Coronary artery (tissue), 2 donors: ENCODE measurements around the gene NEB.
"Not testable (repeated sequence)": the region's sequence is repeated elsewhere in the genome, so short reads cannot be mapped to it uniquely, and the experiment has no call there.

ENCODE experiments used
- DNase-seq: peaks from one replicate; pipeline ENCODE4 v3.0.0-alpha.2; 2017; ENCODE audit warnings: low spot score
- H3K27ac ChIP-seq, 2 donors: fragments of 200-600 bp; sonication (generic); one replicate each; pipeline ENCODE4 v1.5.1; 2016 to 2019
- H3K4me3 ChIP-seq: fragments of 200-600 bp; sonication (generic); 2 replicates; pipeline ENCODE4 v1.5.1; 2016; ENCODE audit warnings: mild to moderate bottlenecking, moderate library complexity
- TF ChIP-seq, protein P1 (sequence below): fragments of 200-600 bp; sonication (generic); IDR thresholded peaks from one replicate; pipeline ENCODE4 v1.5.1; 2019; ENCODE audit warnings: antibody characterized with exemption

NEB gene

DNA sequence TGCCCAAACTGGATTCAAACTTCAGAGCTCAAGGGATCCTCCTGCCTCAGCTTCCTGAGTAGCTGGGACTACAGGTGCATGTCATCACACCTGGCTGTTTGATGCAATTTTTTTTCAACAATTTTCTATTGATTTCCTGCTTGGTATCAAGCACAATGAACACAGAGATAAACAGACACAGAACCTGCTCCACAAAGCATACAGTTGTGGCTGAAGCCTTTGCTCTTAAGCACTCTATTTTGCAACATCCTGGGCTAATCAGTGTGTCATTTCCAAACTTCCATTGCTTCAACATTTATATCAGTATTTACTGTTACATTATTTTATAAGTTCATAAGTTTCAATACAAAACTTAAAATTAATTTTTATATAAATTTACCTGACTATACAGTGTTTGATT, 79.4 kb downstream of the NEB start:
- TF ChIP-seq, protein P1, sequence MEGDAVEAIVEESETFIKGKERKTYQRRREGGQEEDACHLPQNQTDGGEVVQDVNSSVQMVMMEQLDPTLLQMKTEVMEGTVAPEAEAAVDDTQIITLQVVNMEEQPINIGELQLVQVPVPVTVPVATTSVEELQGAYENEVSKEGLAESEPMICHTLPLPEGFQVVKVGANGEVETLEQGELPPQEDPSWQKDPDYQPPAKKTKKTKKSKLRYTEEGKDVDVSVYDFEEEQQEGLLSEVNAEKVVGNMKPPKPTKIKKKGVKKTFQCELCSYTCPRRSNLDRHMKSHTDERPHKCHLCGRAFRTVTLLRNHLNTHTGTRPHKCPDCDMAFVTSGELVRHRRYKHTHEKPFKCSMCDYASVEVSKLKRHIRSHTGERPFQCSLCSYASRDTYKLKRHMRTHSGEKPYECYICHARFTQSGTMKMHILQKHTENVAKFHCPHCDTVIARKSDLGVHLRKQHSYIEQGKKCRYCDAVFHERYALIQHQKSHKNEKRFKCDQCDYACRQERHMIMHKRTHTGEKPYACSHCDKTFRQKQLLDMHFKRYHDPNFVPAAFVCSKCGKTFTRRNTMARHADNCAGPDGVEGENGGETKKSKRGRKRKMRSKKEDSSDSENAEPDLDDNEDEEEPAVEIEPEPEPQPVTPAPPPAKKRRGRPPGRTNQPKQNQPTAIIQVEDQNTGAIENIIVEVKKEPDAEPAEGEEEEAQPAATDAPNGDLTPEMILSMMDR, result no peak

DNA sequence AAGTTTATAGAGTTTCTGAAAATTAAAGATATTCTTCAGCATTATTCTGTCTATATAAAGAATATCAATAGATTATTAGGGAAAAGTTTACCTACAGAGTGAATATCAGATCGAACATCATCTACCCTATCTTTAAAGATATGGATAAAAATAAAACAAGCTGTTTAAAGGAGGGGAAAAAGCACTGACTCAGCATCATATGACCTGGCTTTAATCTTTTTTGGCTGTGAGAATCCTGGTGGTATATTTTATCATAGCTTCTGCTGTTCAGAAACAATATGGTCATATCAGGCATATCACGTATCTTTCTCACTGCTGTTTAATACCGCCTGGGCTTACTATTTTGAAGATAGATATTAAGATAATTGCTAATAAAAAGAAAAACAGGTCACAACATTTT, 80.2 kb downstream of the NEB start:
- TF ChIP-seq, protein P1, result no peak
- DNase-seq, result no peak

More for the DNA sequence above, 79.4 kb downstream of the NEB start:
- H3K27ac ChIP-seq, result no peak overlapping the region
- no peak overlapping the region for H3K4me3 ChIP-seq
- no peak for DNase-seq

DNA sequence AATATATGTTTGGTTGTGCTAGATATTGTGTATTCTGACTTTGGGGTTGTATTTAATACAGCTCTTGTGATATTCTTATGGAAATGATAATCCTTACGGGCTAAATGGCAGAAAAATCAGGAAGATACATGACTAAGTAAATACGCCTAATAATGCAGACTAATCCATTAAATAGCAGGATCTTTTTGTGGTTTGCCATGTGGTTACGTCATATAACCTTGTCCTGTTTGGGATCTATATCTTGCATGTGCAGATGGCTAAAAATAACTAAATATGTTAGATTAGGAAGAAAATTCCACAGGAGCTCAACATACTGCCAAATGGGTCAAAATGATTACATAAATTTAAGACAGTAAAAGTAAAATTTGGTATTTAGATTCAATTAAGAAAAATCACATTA, 83.0 kb downstream of the NEB start:
- H3K27ac ChIP-seq, result no peak overlapping the region
- DNase-seq, result no peak
- TF ChIP-seq, protein P1, result no peak
- no peak overlapping the region for H3K4me3 ChIP-seq

More for the DNA sequence above, 80.2 kb downstream of the NEB start:
- Histone ChIP-seq H3K4me3 (no peak overlapping the region), H3K27ac (no peak overlapping the region)

DNA sequence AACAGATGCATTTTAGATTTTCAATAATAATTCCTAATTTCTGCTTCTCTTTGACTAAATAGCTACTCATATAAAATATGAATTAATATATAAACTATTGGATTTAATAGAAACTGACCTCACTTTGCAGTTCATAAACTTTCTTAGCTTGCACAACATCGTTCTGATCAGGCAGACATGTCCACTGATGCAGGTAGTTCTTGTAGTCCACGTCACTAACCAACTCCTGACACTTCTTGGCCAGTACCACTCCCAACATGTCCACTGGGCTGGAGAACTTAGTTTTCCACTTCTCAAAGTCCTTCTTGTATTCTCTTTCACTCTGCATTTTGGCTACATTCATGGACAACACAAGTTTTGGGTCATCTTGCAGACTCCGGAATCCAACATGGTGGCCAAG, 83.8 kb downstream of the NEB start:
- no peak overlapping the region for H3K27ac ChIP-seq
- TF ChIP-seq, protein P1, result no peak
- no peak for DNase-seq
- no peak overlapping the region for H3K4me3 ChIP-seq

DNA sequence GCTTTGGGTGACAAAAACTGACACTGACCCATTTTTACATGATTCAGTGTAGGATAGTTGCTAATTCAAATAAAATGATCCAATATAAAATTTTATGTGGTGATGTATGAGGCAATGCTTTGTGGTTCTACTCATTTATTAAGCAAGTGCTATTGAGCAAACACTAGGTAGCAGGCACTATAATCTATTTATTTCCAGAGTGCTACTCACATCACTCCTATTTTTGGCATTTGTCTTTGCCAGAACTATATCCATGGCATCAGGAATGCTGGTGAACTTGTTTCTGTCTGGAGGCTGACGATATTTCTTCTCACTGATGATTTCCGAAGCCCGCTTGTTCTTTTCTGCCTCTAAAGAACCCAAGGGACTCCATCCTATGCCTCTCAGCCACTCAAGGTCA, 84.3 kb downstream of the NEB start:
- TF ChIP-seq, protein P1, result no peak
- no peak for DNase-seq
- H3K27ac ChIP-seq, result no peak overlapping the region
- no peak overlapping the region for H3K4me3 ChIP-seq

DNA sequence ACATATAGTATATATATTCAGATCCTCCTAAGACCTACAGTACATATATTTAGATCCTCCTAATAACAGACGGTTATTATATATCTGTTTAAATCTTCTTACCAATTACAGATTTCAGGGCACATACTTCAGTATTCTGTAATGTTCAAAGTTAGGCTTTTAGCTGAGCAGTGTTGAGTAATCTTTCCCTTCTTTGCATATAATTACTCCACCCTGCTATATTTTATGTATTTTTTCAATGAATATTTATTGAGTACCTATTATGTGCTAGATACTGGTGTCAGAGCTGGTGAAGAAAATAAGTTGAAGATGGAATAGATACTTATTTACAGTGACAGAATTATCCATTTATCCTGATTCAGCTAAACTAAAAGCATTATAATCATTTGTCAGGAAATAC, 84.9 kb downstream of the NEB start:
- no peak for DNase-seq
- TF ChIP-seq, protein P1, result no peak
- no peak overlapping the region for H3K27ac ChIP-seq

DNA sequence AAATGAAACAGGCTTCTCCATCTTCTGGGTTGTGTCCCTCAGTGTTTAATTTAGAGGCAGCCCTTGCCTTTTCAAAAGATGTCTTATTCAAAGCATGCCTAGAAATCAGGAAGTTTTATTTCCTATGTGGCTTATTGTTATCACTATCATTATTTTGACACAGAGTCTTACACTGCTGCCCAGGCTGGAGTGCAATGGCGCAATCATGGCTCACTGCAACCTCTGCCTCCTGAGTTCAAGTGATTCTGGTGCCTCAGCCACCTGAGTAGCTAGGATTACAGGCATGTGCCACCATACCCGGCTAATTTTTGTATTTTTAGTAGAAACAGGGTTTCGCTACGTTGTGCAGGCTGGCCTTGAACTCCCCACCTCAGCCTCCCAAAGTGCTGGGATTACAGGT, 87.8 kb downstream of the NEB start:
- not testable (repeated sequence) for DNase-seq, H3K4me3 ChIP-seq, H3K27ac ChIP-seq

More for the DNA sequence above, 84.9 kb downstream of the NEB start:
- no peak overlapping the region for H3K4me3 ChIP-seq

DNA sequence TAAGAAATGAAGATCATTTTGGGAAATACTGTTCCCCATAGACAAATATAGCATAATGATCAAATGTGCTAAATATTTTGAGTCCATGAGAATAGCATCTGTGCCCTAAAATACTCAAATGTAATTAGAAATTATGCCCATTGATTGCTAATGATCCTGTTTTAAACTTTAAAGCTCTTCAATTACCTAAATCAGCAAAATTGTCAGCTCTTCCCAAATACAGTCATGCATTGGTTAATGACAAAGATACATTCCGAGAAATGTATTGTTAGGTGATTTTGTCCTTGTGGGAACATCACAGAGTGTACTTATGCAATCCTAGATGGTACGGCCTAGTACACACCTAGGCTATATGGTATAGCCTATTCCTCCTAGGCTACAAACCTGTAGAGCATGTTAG, 89.7 kb downstream of the NEB start:
- Histone ChIP-seq H3K27ac (no peak overlapping the region), H3K4me3 (no peak overlapping the region)
- TF ChIP-seq, protein P1, result no peak
- DNase-seq, result no peak

DNA sequence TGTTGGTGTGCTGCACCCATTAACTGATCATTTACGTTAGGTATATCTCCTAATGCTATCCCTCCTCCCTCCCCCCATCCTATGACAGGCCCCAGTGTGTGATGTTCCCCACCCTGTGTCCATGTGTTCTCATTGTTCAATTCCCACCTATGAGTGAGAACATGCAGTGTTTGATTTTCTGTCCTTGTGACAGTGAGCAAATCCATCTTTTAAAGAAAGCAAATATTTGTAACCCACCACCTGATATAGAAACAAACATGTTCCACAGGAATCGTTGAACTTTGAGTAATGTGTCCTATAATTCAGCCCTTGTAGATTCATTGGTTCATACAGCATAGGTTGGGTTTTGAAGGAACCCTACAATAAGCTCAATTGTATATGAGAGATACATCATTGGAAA, 92.4 kb downstream of the NEB start:
- DNase-seq, H3K27ac ChIP-seq, H3K4me3 ChIP-seq: not testable (repeated sequence)
